ENCODE results near the gene UNC13B.

GRCh38 chr9:35404865-35405264 is 243.1 kb downstream of the UNC13B start:
- TF ChIP-seq POLR2AphosphoS5 (IDR thresholded peaks at IDR 0.05; ENCODE audit: low read depth, low read length) (no peak), REST (IDR thresholded peaks at IDR 0.05; ENCODE audit: insufficient read depth in 1 of 2, low read depth in 2 of 2, low read length in 2 of 2) (no peak), TAF1 (IDR thresholded peaks at IDR 0.05; ENCODE audit: borderline replicate concordance, insufficient read depth, low read length) (no peak), FOXP2 (optimal IDR thresholded peaks at IDR 0.05; ENCODE audit: borderline replicate concordance, extremely low read depth, extremely low read length, insufficient read depth) (no peak)
